ENCODE measurements around the gene RPAP3. TPM values are rescaled to one million over a fixed set of nuclear protein-coding genes. Genes with fewer than 3 reads are reported as not detected.

Gene RPAP3
- total and polyA plus RNA-seq, 4 donors, result 5.5 to 8.1 (median 8.0) TPM

- 94% methylated on average over 9 of the region's 9 CpGs for WGBS
- Histone ChIP-seq H3K27ac (ENCODE audit: low read depth in 1 of 2, low read length in 2 of 2) (no peak overlapping the region), H3K4me1 (ENCODE audit: control insufficient read depth in 4 of 4, insufficient read depth in 4 of 4, low read length in 3 of 4) (peaks cover 5 to 20% (median 15%) of the 10 kb centered on the region in 4 donors), H3K4me3 (ENCODE audit: low read depth in 1 of 3, low read length in 3 of 3) (peak overlapping the region; percentile 78 to 99 (median 91)), H3K36me3 (ENCODE audit: control insufficient read depth in 4 of 4, insufficient read depth in 3 of 4, low read depth in 1 of 4, low read length in 3 of 4) (peaks cover 2 to 10% (median 8%) of the 10 kb centered on the region in 4 donors), H3K9ac (ENCODE audit: low read depth in 1 of 2, low read length in 2 of 2) (no peak overlapping the region), H3K9me3 (ENCODE audit: control insufficient read depth in 4 of 4, low read length in 3 of 4) (no peaks in the 10 kb centered on the region), H3K27me3 (ENCODE audit: control insufficient read depth in 4 of 4, insufficient read depth in 4 of 4, low read length in 3 of 4) (no peaks in the 10 kb centered on the region)
- no peak for DNase-seq (ENCODE audit: low spot score)
- TF ChIP-seq EGR1 (IDR thresholded peaks at IDR 0.05; ENCODE audit: low read depth in 2 of 2) (no peak), SP1 (IDR thresholded peaks at IDR 0.05) (no peak), FOXA1 (IDR thresholded peaks at IDR 0.05) (no peak), CTCF (IDR thresholded peaks at IDR 0.05; ENCODE audit: low read depth, low read length, missing input control) (no peak), RXRA (IDR thresholded peaks at IDR 0.05) (no peak), JUND (IDR thresholded peaks at IDR 0.05) (no peak), HNF4A (conservative IDR thresholded peaks at IDR 0.05) (no peak), YY1 (IDR thresholded peaks at IDR 0.05) (no peak), RAD21 (IDR thresholded peaks at IDR 0.05) (no peak), ZBTB33 (IDR thresholded peaks at IDR 0.05) (no peak), REST (IDR thresholded peaks at IDR 0.05) (no peak), NR2F2 (IDR thresholded peaks at IDR 0.05) (no peak)
Observed at GRCh38 chr12:47704719-47705118, 1.1 kb downstream of the RPAP3 start.

GRCh38 chr12:47700263-47700662 lies 5.6 kb downstream of the RPAP3 start:
- H3K9me3 ChIP-seq (ENCODE audit: control insufficient read depth in 4 of 4, low read length in 3 of 4), result no peaks in the 10 kb centered on the region
- no peak overlapping the region for H3K4me3 ChIP-seq (ENCODE audit: low read depth in 1 of 3, low read length in 3 of 3)
- H3K9ac ChIP-seq (ENCODE audit: low read depth in 1 of 2, low read length in 2 of 2), result no peak overlapping the region
- peaks cover 2 to 13% (median 12%) of the 10 kb centered on the region in 4 donors for H3K36me3 ChIP-seq (ENCODE audit: control insufficient read depth in 4 of 4, insufficient read depth in 3 of 4, low read depth in 1 of 4, low read length in 3 of 4)
- TF ChIP-seq FOXA1 (IDR thresholded peaks at IDR 0.05) (no peak), MAX (IDR thresholded peaks at IDR 0.05) (no peak), SP1 (IDR thresholded peaks at IDR 0.05) (no peak), GABPA (IDR thresholded peaks at IDR 0.05 in 1 of 2, conservative IDR thresholded peaks at IDR 0.05 in 1 of 2) (no peak), CTCF (IDR thresholded peaks at IDR 0.05; ENCODE audit: low read depth, low read length, missing input control) (no peak), ATF3 (IDR thresholded peaks at IDR 0.05) (no peak), RXRA (IDR thresholded peaks at IDR 0.05) (no peak), RAD21 (IDR thresholded peaks at IDR 0.05) (no peak), YY1 (IDR thresholded peaks at IDR 0.05) (no peak), HNF4A (conservative IDR thresholded peaks at IDR 0.05) (no peak), REST (IDR thresholded peaks at IDR 0.05) (no peak), TAF1 (conservative IDR thresholded peaks at IDR 0.05) (no peak), JUND (IDR thresholded peaks at IDR 0.05) (no peak), NR2F2 (IDR thresholded peaks at IDR 0.05) (no peak)
- no peak for DNase-seq (ENCODE audit: low spot score)
- peaks cover 5 to 7% (median 6%) of the 10 kb centered on the region in 4 donors for H3K4me1 ChIP-seq (ENCODE audit: control insufficient read depth in 4 of 4, insufficient read depth in 4 of 4, low read length in 3 of 4)
- 96% methylated on average over 2 of the region's 2 CpGs for WGBS
- no peak overlapping the region for H3K27ac ChIP-seq (ENCODE audit: low read depth in 1 of 2, low read length in 2 of 2)
- H3K27me3 ChIP-seq (ENCODE audit: control insufficient read depth in 4 of 4, insufficient read depth in 4 of 4, low read length in 3 of 4), result no peaks in the 10 kb centered on the region
